ENCODE results near the gene RIMBP2. TPM values are rescaled to one million over a fixed set of nuclear protein-coding genes. Genes with fewer than 3 reads are reported as not detected.

Gene RIMBP2
- total and polyA plus RNA-seq, 2 experiments from 2014 or later: not detected

DNA sequence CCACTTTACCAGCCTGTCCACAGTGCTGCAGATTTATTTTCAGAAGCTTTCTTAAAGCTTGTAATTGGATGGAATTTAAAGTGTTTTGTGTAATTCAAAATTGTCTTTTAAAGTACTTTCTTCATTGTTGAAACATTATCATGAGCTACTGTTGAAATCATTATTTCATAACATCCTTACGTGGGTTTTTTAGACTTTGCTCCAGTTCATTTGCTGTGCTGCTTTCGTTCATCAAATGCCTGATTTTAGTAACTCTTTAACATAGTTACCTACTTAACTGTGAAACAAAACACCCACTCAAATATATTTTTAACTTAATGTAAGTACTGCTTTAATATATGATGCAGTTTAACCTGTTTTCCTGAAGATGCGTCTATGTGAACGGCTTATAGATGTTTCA, 330.9 kb downstream of the RIMBP2 start:
- H3K27ac ChIP-seq: no peak overlapping the region
- no peak overlapping the region for H2AFZ ChIP-seq
- WGBS, 2 experiments (ENCODE audit: low coverage in 1 of 2, low lambda C conversion rate in 2 of 2, missing lambda C conversion rate in 2 of 2): 44 to 46% methylated on average over 4 of the region's 4 CpGs
- no peaks in the 10 kb centered on the region for H3K27me3 ChIP-seq (replicated peaks; ENCODE audit: insufficient read depth)
- H3K36me3 ChIP-seq (ENCODE audit: low read depth): no peaks in the 10 kb centered on the region
- no peaks in the 10 kb centered on the region for H3K9me3 ChIP-seq (ENCODE audit: low read depth)
- no peaks in the 10 kb centered on the region for H3K79me2 ChIP-seq (ENCODE audit: insufficient read depth)
- H3K4me3 ChIP-seq: no peak overlapping the region
- no peaks in the 10 kb centered on the region for H3K9me2 ChIP-seq (ENCODE audit: insufficient read depth)
- H3K9ac ChIP-seq: no peak overlapping the region
- H3F3A ChIP-seq (ENCODE audit: insufficient read depth): no peaks in the 10 kb centered on the region
- no peaks in the 10 kb centered on the region for H3K4me1 ChIP-seq (ENCODE audit: insufficient read depth)
- no peak for TF ChIP-seq EZH2phosphoT487 (IDR thresholded peaks at IDR 0.05; ENCODE audit: insufficient read depth, low read depth)
- no peak for TF ChIP-seq EZH2 (IDR thresholded peaks at IDR 0.05; ENCODE audit: insufficient read depth, poor library complexity, severe bottlenecking)
- H4K20me1 ChIP-seq (ENCODE audit: insufficient read depth): no peaks in the 10 kb centered on the region
- in situ Hi-C loops (cut with MboI): no loop called here
- DNase-seq: no peak
- H3K4me2 ChIP-seq (ENCODE audit: unreplicated experiment): no peak overlapping the region

- TF ChIP-seq EZH2 (IDR thresholded peaks at IDR 0.05; ENCODE audit: insufficient read depth, poor library complexity, severe bottlenecking): no peak
- TF ChIP-seq EZH2phosphoT487 (IDR thresholded peaks at IDR 0.05; ENCODE audit: insufficient read depth, low read depth): no peak
- H3K9me2 ChIP-seq (ENCODE audit: insufficient read depth): no peaks in the 10 kb centered on the region
- no peak for DNase-seq
- no peak overlapping the region for H2AFZ ChIP-seq
- H3F3A ChIP-seq (ENCODE audit: insufficient read depth): no peaks in the 10 kb centered on the region
- H3K4me1 ChIP-seq (ENCODE audit: insufficient read depth): no peaks in the 10 kb centered on the region
- no peak overlapping the region for H3K27ac ChIP-seq
- H4K20me1 ChIP-seq (ENCODE audit: insufficient read depth): no peaks in the 10 kb centered on the region
- no peaks in the 10 kb centered on the region for H3K79me2 ChIP-seq (ENCODE audit: insufficient read depth)
- in situ Hi-C loops (cut with MboI): no loop called here
- no peak overlapping the region for H3K4me2 ChIP-seq (ENCODE audit: unreplicated experiment)
- H3K9me3 ChIP-seq (ENCODE audit: low read depth): no peaks in the 10 kb centered on the region
- no peaks in the 10 kb centered on the region for H3K36me3 ChIP-seq (ENCODE audit: low read depth)
- WGBS, 2 experiments (ENCODE audit: low coverage in 1 of 2, low lambda C conversion rate in 2 of 2, missing lambda C conversion rate in 2 of 2): 0 to 2% methylated on average over 3 of the region's 3 CpGs
- H3K4me3 ChIP-seq: no peak overlapping the region
- H3K27me3 ChIP-seq (replicated peaks; ENCODE audit: insufficient read depth): no peaks in the 10 kb centered on the region
- H3K9ac ChIP-seq: no peak overlapping the region
Observed at GRCh38 chr12:130384234-130384633, 331.9 kb downstream of the RIMBP2 start.

GRCh38 chr12:130382818-130383217, 333.3 kb downstream of the RIMBP2 start:
- Histone ChIP-seq H3K4me1 (ENCODE audit: insufficient read depth) (no peaks in the 10 kb centered on the region), H3K27ac (no peak overlapping the region), H2AFZ (no peak overlapping the region), H3F3A (ENCODE audit: insufficient read depth) (no peaks in the 10 kb centered on the region), H3K4me3 (no peak overlapping the region), H4K20me1 (ENCODE audit: insufficient read depth) (no peaks in the 10 kb centered on the region), H3K4me2 (ENCODE audit: unreplicated experiment) (no peak overlapping the region), H3K27me3 (replicated peaks; ENCODE audit: insufficient read depth) (no peaks in the 10 kb centered on the region), H3K36me3 (ENCODE audit: low read depth) (no peaks in the 10 kb centered on the region), H3K9me3 (ENCODE audit: low read depth) (no peaks in the 10 kb centered on the region), H3K9me2 (ENCODE audit: insufficient read depth) (no peaks in the 10 kb centered on the region), H3K79me2 (ENCODE audit: insufficient read depth) (no peaks in the 10 kb centered on the region), H3K9ac (no peak overlapping the region)
- 10 to 18% methylated on average over 2 of the region's 2 CpGs for WGBS, 2 experiments (ENCODE audit: low coverage in 1 of 2, low lambda C conversion rate in 2 of 2, missing lambda C conversion rate in 2 of 2)
- in situ Hi-C loops (cut with MboI): no loop called here
- no peak for DNase-seq
- TF ChIP-seq EZH2phosphoT487 (IDR thresholded peaks at IDR 0.05; ENCODE audit: insufficient read depth, low read depth) (no peak), EZH2 (IDR thresholded peaks at IDR 0.05; ENCODE audit: insufficient read depth, poor library complexity, severe bottlenecking) (no peak)

DNA sequence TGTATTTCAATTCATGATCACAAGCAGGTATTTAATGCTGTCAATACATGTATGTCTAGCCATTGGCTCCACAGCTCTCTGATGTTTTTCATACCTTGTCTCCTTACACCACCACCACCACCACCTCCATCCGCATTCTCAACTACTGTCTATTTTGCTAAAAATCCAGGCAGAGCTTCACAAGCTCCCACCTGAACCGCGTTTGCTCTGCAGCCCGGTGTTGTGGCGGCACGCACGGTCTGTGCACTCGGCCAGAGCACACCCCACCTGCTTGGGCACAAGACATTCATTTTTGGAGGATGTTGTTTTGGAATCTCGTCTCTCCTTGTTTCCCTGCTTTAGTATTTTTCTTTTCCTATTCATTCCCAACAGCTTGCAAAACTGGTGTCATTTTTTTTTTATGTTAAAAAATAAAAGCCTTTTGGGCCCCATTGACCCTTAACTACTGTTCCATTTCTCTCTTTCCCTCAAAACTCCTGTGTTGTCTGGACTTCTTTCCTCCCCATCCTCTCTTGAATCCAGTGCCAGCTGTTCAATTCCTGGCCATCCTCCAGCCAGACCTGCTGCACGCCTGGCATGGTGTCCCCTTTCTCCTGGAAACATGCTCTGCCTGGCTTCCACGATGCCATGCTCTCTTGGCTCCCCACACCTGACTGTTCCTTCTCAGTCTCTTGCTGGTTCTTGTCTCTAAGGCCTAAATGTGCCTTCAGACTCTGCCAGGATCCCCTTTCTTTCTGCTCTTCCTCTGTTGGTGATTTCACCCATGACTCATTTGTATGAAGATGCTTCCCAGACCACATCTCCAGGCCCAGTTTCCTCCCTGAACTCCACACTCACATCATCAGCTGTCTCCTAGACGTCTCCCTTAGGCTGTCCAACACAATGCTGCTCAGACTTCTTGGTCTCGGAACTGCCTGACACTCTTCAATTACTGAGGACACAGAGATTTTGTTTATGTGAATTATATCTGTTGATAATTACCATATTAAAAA, 340.5 kb downstream of the RIMBP2 start:
- Histone ChIP-seq H3K27me3 (replicated peaks; ENCODE audit: insufficient read depth) (no peaks in the 10 kb centered on the region), H3K4me2 (ENCODE audit: unreplicated experiment) (no peak overlapping the region), H3K4me1 (ENCODE audit: insufficient read depth) (no peaks in the 10 kb centered on the region), H3K27ac (no peak overlapping the region), H3K9me3 (ENCODE audit: low read depth) (no peaks in the 10 kb centered on the region), H4K20me1 (ENCODE audit: insufficient read depth) (no peaks in the 10 kb centered on the region), H3K9me2 (ENCODE audit: insufficient read depth) (no peaks in the 10 kb centered on the region), H3K4me3 (no peak overlapping the region), H3K79me2 (ENCODE audit: insufficient read depth) (no peaks in the 10 kb centered on the region), H3F3A (ENCODE audit: insufficient read depth) (no peaks in the 10 kb centered on the region), H3K9ac (no peak overlapping the region), H2AFZ (no peak overlapping the region), H3K36me3 (ENCODE audit: low read depth) (no peaks in the 10 kb centered on the region)
- TF ChIP-seq EZH2 (IDR thresholded peaks at IDR 0.05; ENCODE audit: insufficient read depth, poor library complexity, severe bottlenecking) (no peak), EZH2phosphoT487 (IDR thresholded peaks at IDR 0.05; ENCODE audit: insufficient read depth, low read depth) (no peak)
- 54 to 61% methylated on average over 13 of the region's 13 CpGs for WGBS, 2 experiments (ENCODE audit: low coverage in 1 of 2, low lambda C conversion rate in 2 of 2, missing lambda C conversion rate in 2 of 2)
- in situ Hi-C loops (cut with MboI): no loop called here
- DNase-seq: no peak
